Mesendoderm (in vitro differentiated cells): Measurements from ENCODE around the gene PCSK5.

Experiments
- DNase-seq: peaks from one replicate; pipeline ENCODE4 v3.0.0; 2013
- H2AK5ac ChIP-seq: 2 replicates; pipeline ENCODE4 v1.6.1; 2013; ENCODE audit warnings: low read length, inconsistent platforms
- H2BK120ac ChIP-seq: 2 replicates; pipeline ENCODE4 v1.6.1; 2013; ENCODE audit warnings: low read depth, mild to moderate bottlenecking, low read length, moderate library complexity, mixed read lengths
- H2BK15ac ChIP-seq: replicated peaks from 2 replicates; pipeline ENCODE4 v1.6.1; 2013; ENCODE audit warnings: low read depth, mild to moderate bottlenecking, moderate library complexity
- H2BK5ac ChIP-seq: 2 replicates; pipeline ENCODE4 v1.6.1; 2013; ENCODE audit warnings: low read length, inconsistent platforms
- H3K18ac ChIP-seq: 2 replicates; pipeline ENCODE4 v1.6.1; 2013; ENCODE audit warnings: mild to moderate bottlenecking, low read length, mixed read lengths
- H3K23ac ChIP-seq: one replicate; pipeline ENCODE4 v1.6.1; 2013; ENCODE audit warnings: low read length
- H3K27ac ChIP-seq: 2 replicates; pipeline ENCODE4 v1.5.1; 2013; ENCODE audit warnings: low read depth, mild to moderate bottlenecking, inconsistent platforms, low read length, moderate library complexity
- H3K27me3 ChIP-seq: 2 replicates; pipeline ENCODE4 v1.6.1; 2013; ENCODE audit warnings: low read length, control low read depth, mild to moderate bottlenecking, inconsistent platforms; ENCODE audit not compliant: insufficient read depth, poor library complexity
- H3K36me3 ChIP-seq: 2 replicates; pipeline ENCODE4 v1.6.1; 2013; ENCODE audit warnings: low read length, inconsistent platforms; ENCODE audit not compliant: control insufficient read depth, insufficient read depth
- H3K4ac ChIP-seq: one replicate; pipeline ENCODE4 v1.6.1; 2013; ENCODE audit warnings: low read depth, mild to moderate bottlenecking, low read length, moderate library complexity
- H3K4me1 ChIP-seq: 2 replicates; pipeline ENCODE4 v1.6.1; 2013; ENCODE audit warnings: low read depth, low read length, inconsistent platforms; ENCODE audit not compliant: control insufficient read depth
- H3K4me2 ChIP-seq: 2 replicates; pipeline ENCODE4 v1.6.1; 2013; ENCODE audit warnings: low read length
- H3K4me3 ChIP-seq: 2 replicates; pipeline ENCODE4 v1.5.1; 2013; ENCODE audit warnings: mild to moderate bottlenecking, low read length
- H3K56ac ChIP-seq: one replicate; pipeline ENCODE4 v1.6.1; 2013; ENCODE audit warnings: low read length
- H3K79me1 ChIP-seq: 2 replicates; pipeline ENCODE4 v1.6.1; 2013; ENCODE audit warnings: low read length, inconsistent platforms
- H3K79me2 ChIP-seq: 2 replicates; pipeline ENCODE4 v1.6.1; 2013; ENCODE audit warnings: mild to moderate bottlenecking, low read length; ENCODE audit not compliant: control insufficient read depth, insufficient read depth
- H3K9ac ChIP-seq: 2 replicates; pipeline ENCODE4 v1.6.1; 2013; ENCODE audit warnings: low read length, inconsistent platforms
- H4K5ac ChIP-seq: one replicate; pipeline ENCODE4 v1.6.1; 2013; ENCODE audit warnings: low read length
- H4K8ac ChIP-seq: one replicate; pipeline ENCODE4 v1.6.1; 2013; ENCODE audit warnings: low read depth, mild to moderate bottlenecking, control low read depth, low read length, moderate library complexity
- WGBS: extraction: QIAGEN DNeasy Blood & Tissue Kit; methylation state at CpG from one replicate; pipeline ENCODE4 v1.1.7; 2013; ENCODE audit warnings: low lambda C conversion rate, missing lambda C conversion rate; ENCODE audit not compliant: insufficient coverage; ENCODE audit errors: extremely low coverage; 5-methylcytosine and 5-hydroxymethylcytosine counted together

Gene PCSK5

DNA sequence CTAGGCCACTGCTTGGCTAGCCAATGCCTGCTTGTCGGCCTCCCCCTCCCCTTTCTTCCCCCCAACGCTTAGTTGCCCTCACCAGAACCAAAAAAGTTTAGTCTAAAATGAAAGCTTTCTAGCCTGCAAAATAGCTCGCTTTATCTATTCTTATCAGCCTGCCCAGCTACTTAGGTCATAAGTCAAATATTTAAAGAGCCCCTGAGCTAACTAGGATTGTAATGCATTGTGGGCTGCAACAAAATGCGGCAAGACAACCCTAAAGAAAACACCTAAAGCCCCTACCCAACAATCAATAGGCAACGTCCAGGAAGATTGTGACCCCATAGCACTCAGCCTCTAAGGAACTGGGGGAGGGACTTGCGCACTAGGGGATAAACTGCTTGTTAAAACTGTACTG is 38.6 kb upstream of the PCSK5 start:
- Histone ChIP-seq H3K27ac (no peak overlapping the region), H3K36me3 (no peaks in the 10 kb centered on the region), H3K4me2 (no peak overlapping the region), H3K27me3 (no peaks in the 10 kb centered on the region), H4K8ac (no peak overlapping the region), H2AK5ac (no peak overlapping the region), H3K79me1 (no peaks in the 10 kb centered on the region), H3K4ac (no peak overlapping the region), H2BK15ac (no peak overlapping the region), H3K4me1 (no peaks in the 10 kb centered on the region), H3K4me3 (no peak overlapping the region), H2BK120ac (no peak overlapping the region), H3K56ac (no peak overlapping the region), H4K5ac (no peak overlapping the region), H3K9ac (no peak overlapping the region), H3K18ac (no peak overlapping the region), H3K23ac (no peak overlapping the region), H2BK5ac (no peak overlapping the region), H3K79me2 (no peaks in the 10 kb centered on the region)
- no CpG with 5 or more reads among the region's 6 CpGs for WGBS
- peak; percentile 10 for DNase-seq

DNA sequence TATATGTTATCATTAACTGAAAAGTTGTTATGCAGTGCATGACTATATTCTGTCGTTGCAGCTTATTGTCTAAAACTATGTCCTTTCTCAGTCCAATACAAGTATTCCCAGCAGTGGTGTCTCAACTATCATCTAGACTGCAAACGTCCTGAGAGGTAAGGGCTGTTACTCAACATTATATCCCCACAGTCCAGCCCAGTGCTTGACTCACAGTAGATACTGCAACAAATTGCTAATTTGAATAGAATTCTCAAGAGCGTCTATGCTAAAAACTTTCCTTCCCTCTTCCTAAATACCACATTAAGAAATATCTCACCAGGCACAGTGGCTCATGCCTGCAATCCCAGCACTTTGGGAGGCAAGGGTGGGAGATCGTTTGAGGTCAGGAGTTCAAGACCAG is 37.7 kb upstream of the PCSK5 start:
- no peak overlapping the region for H2AK5ac ChIP-seq
- H3K4me2 ChIP-seq: no peak overlapping the region
- WGBS: no CpG with 5 or more reads among the region's 4 CpGs
- H4K5ac ChIP-seq: no peak overlapping the region
- H3K27me3 ChIP-seq: no peaks in the 10 kb centered on the region
- H3K27ac ChIP-seq: no peak overlapping the region
- H2BK5ac ChIP-seq: no peak overlapping the region
- H3K4me1 ChIP-seq: no peaks in the 10 kb centered on the region
- H3K79me1 ChIP-seq: no peaks in the 10 kb centered on the region
- no peak overlapping the region for H3K4me3 ChIP-seq
- no peak overlapping the region for H3K23ac ChIP-seq
- no peak overlapping the region for H4K8ac ChIP-seq
- no peak overlapping the region for H3K56ac ChIP-seq
- DNase-seq: no peak
- H2BK15ac ChIP-seq: no peak overlapping the region
- no peaks in the 10 kb centered on the region for H3K79me2 ChIP-seq
- no peak overlapping the region for H3K18ac ChIP-seq
- no peak overlapping the region for H3K4ac ChIP-seq
- H3K9ac ChIP-seq: no peak overlapping the region
- H2BK120ac ChIP-seq: no peak overlapping the region
- no peaks in the 10 kb centered on the region for H3K36me3 ChIP-seq

DNA sequence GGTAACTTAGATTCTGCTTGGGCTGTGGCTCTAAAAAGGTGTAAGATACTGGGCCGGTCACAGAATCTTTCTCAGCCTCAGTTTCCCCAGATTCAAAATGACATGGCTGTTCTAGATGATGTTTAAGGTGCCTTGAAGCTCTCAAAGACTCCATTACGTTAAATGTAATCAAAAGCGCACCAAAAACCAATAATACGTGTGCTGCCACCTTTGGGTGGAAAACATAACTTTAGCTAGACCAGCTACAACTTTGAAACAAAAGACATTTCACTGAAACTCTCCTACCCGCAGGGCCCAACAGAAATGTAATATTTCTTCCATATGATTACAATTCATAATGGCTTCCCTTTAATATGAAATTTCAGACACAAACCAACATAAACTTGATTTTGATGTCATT is 35.0 kb upstream of the PCSK5 start:
- Histone ChIP-seq H3K23ac (no peak overlapping the region), H2BK15ac (no peak overlapping the region), H3K18ac (no peak overlapping the region), H3K79me2 (no peaks in the 10 kb centered on the region), H4K5ac (no peak overlapping the region), H3K4me2 (no peak overlapping the region), H2BK120ac (no peak overlapping the region), H3K4me1 (no peaks in the 10 kb centered on the region), H3K4ac (no peak overlapping the region), H2BK5ac (no peak overlapping the region), H3K4me3 (no peak overlapping the region), H3K56ac (no peak overlapping the region), H3K36me3 (no peaks in the 10 kb centered on the region), H3K9ac (no peak overlapping the region), H4K8ac (no peak overlapping the region), H3K79me1 (no peaks in the 10 kb centered on the region), H3K27ac (no peak overlapping the region), H2AK5ac (no peak overlapping the region), H3K27me3 (no peaks in the 10 kb centered on the region)
- WGBS: no CpG with 5 or more reads among the region's 5 CpGs
- peak; percentile 53 for DNase-seq

DNA sequence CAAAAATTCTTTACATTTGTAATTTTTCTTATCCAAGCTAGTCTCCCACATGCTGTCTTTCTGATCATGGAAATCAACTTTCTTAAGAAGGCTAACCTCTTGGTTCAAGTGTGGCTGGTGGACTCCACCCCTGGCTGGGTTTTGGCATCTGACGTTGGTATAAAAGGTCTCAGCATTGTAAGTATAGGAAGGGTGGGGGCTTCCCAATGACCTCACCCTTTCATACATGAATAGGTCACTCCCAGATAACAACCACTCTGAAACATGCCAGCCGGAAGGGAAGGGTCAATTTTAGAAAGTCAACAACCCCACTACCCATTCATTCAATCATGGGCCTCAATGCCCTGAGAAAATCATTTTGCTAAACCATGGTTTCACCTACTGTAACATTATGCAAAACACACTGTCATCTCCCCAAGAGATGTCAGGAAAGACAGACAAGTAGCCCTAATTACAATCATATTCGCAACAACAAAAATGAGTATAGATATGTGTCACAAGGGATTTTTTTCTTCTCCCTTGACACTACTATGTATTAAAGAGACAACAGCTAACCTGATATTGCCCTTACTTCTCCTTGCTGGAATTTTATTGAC is 31.9 kb upstream of the PCSK5 start:
- Histone ChIP-seq H2BK5ac (no peak overlapping the region), H3K79me2 (no peaks in the 10 kb centered on the region), H3K4me3 (no peak overlapping the region), H3K27ac (no peak overlapping the region), H2BK120ac (no peak overlapping the region), H3K23ac (no peak overlapping the region), H3K27me3 (no peaks in the 10 kb centered on the region), H4K8ac (no peak overlapping the region), H3K56ac (no peak overlapping the region), H3K18ac (no peak overlapping the region), H3K4ac (no peak overlapping the region), H3K79me1 (no peaks in the 10 kb centered on the region), H3K4me2 (no peak overlapping the region), H3K36me3 (no peaks in the 10 kb centered on the region), H3K9ac (no peak overlapping the region), H2BK15ac (no peak overlapping the region), H3K4me1 (no peaks in the 10 kb centered on the region), H2AK5ac (no peak overlapping the region), H4K5ac (no peak overlapping the region)
- DNase-seq: no peak
- WGBS: no CpG with 5 or more reads among the region's 3 CpGs

DNA sequence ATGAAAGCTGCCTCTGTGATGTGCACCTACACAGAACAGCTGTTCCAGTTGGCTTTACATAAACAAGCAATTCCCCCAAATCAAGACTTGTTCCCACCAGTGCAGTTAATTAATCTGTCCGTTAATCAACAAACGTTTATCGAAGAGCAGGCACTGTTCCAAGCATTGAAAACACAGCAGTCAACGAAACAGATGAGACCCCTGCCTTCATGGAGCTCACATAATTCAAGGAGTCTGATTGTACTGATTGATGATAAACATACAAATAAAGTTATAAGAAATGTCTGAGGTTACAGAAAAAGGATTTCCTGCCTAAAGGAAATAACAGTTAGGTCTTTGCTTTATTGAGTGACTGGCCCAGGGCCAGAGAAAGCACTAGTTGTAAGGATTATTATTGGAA is 26.2 kb upstream of the PCSK5 start:
- WGBS: no CpG with 5 or more reads among the region's 4 CpGs
- Histone ChIP-seq H2BK15ac (no peak overlapping the region), H3K4me1 (no peaks in the 10 kb centered on the region), H3K9ac (no peak overlapping the region), H4K5ac (no peak overlapping the region), H3K79me1 (no peaks in the 10 kb centered on the region), H3K36me3 (no peaks in the 10 kb centered on the region), H3K56ac (no peak overlapping the region), H3K4ac (no peak overlapping the region), H2AK5ac (no peak overlapping the region), H4K8ac (no peak overlapping the region), H3K27me3 (no peaks in the 10 kb centered on the region), H2BK5ac (no peak overlapping the region), H3K23ac (no peak overlapping the region), H3K4me2 (no peak overlapping the region), H3K79me2 (no peaks in the 10 kb centered on the region), H2BK120ac (no peak overlapping the region), H3K18ac (no peak overlapping the region), H3K4me3 (no peak overlapping the region), H3K27ac (no peak overlapping the region)
- no peak for DNase-seq

DNA sequence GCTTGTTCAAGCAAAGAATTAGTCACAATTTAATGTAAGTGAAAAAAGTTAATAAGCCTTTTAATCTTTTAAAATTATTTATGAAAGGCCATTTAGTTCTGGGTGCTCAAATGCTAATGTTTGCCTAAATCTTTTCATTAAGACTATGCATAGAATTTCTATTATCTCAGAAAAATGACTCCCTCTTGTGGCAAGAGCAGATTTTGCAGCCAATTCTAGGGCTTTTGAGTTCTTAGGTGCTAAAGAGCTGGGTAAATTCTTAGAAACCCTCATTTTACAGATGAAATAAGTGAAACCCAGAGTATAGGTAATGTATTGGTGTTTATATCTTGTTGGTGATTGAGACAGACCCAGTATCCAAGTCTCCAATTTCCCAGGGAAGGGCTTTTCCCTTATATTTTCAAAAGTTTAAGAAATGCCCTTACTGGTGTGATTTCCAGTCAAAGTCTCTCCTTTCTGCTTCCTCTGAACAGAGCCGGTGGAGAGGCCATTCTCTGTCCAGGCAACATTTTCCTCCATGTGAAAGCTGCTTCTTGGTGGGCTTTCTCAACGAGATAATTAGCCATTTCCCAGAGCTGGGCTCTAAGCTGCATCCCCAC is 24.1 kb upstream of the PCSK5 start:
- no peak overlapping the region for H3K4me3 ChIP-seq
- H2BK15ac ChIP-seq: no peak overlapping the region
- no peaks in the 10 kb centered on the region for H3K36me3 ChIP-seq
- H3K27ac ChIP-seq: no peak overlapping the region
- no peaks in the 10 kb centered on the region for H3K4me1 ChIP-seq
- WGBS: no CpG with 5 or more reads among the region's 2 CpGs
- DNase-seq: peak; percentile 61
- H3K23ac ChIP-seq: no peak overlapping the region
- H3K9ac ChIP-seq: no peak overlapping the region
- no peak overlapping the region for H3K18ac ChIP-seq
- H3K4ac ChIP-seq: no peak overlapping the region
- no peak overlapping the region for H4K8ac ChIP-seq
- H3K79me2 ChIP-seq: no peaks in the 10 kb centered on the region
- no peak overlapping the region for H4K5ac ChIP-seq
- no peaks in the 10 kb centered on the region for H3K79me1 ChIP-seq
- H2AK5ac ChIP-seq: no peak overlapping the region
- H2BK5ac ChIP-seq: no peak overlapping the region
- no peak overlapping the region for H2BK120ac ChIP-seq
- no peak overlapping the region for H3K56ac ChIP-seq
- H3K27me3 ChIP-seq: no peaks in the 10 kb centered on the region
- H3K4me2 ChIP-seq: no peak overlapping the region
